Medulla oblongata (tissue), 1 donor: ENCODE results near the gene MEGF11.
A peak's percentile ranks its signal among the peaks of the same experiment; 100 is the strongest.
"Not testable (repeated sequence)": the region's sequence is repeated elsewhere in the genome, so short reads cannot be mapped to it uniquely, and the experiment has no call there.

Experiments used
- DNase-seq: peaks from one replicate; pipeline ENCODE4 v3.0.0-alpha.2; 2015; ENCODE audit errors: extremely low spot score

The MEGF11 gene

GRCh38 chr15:66275352-66275751, 21.8 kb upstream of the MEGF11 start:
- no peak for DNase-seq

GRCh38 chr15:66270932-66271331, 17.4 kb upstream of the MEGF11 start:
- no peak for DNase-seq

GRCh38 chr15:66269326-66270090, 16.0 kb upstream of the MEGF11 start:
- DNase-seq = no peak

- no peak for DNase-seq
Observed at GRCh38 chr15:66264859-66265513, 11.4 kb upstream of the MEGF11 start.

GRCh38 chr15:66262837-66263236, 9.3 kb upstream of the MEGF11 start:
- not testable (repeated sequence) for DNase-seq

- DNase-seq = no peak
Observed at GRCh38 chr15:66261056-66261455, 7.5 kb upstream of the MEGF11 start.

GRCh38 chr15:66256692-66257091, 3.1 kb upstream of the MEGF11 start:
- no peak for DNase-seq

GRCh38 chr15:66254951-66255676, 1.6 kb upstream of the MEGF11 start:
- no peak for DNase-seq

- no peak for DNase-seq
Observed at GRCh38 chr15:66254089-66254950, 770 bp upstream of the MEGF11 start.

- DNase-seq = no peak
Observed at GRCh38 chr15:66252685-66253417, 699 bp downstream of the MEGF11 start.

GRCh38 chr15:66251790-66252684, 1.5 kb downstream of the MEGF11 start:
- peak; percentile 55 for DNase-seq

GRCh38 chr15:66251065-66251789, 2.3 kb downstream of the MEGF11 start:
- no peak for DNase-seq

- DNase-seq = peak; percentile 45
Observed at GRCh38 chr15:66249605-66250174, 3.9 kb downstream of the MEGF11 start.

- DNase-seq = no peak
Observed at GRCh38 chr15:66246937-66247336, 6.6 kb downstream of the MEGF11 start.

GRCh38 chr15:66245832-66246231, 7.7 kb downstream of the MEGF11 start:
- not testable (repeated sequence) for DNase-seq

GRCh38 chr15:66241908-66242285, 11.7 kb downstream of the MEGF11 start:
- DNase-seq = no peak

- no peak for DNase-seq
Observed at GRCh38 chr15:66241087-66241907, 12.3 kb downstream of the MEGF11 start.

GRCh38 chr15:66240240-66240794, 13.2 kb downstream of the MEGF11 start:
- DNase-seq = no peak
